K562 treated with DMSO at 1 percent for 48 hours (cell line): ENCODE data around the gene NRDC. TPM values are rescaled to one million over a fixed set of nuclear protein-coding genes. Genes with fewer than 3 reads are reported as not detected.

Experiments
- total RNA-seq: library from RNA; unstranded; fragments of 300-600 nt; gene quantifications from 2 replicates; pipeline ENCODE4 v1.2.3, GENCODE V29; 2022; ENCODE audit warnings: low replicate concordance; ENCODE audit errors: extremely low read depth

NRDC gene
- not detected in 2 replicates for total RNA-seq

GRCh38 chr1:51878616-51879336 lies at the start of gene NRDC:
TSS of gene NRDC (minus strand) at chr1:51878727. CDS start at chr1:51878615, 112 bp downstream.

Other genes starting within 250 kb of the NRDC start
- not detected in 2 replicates for gene RAB3B, start 112.0 kb upstream of the NRDC start, total RNA-seq
- gene KTI12, start 155.1 kb upstream of the NRDC start, total RNA-seq: not detected in 2 replicates
- not detected in 2 replicates for gene TXNDC12, start 176.5 kb upstream of the NRDC start, total RNA-seq
- not detected in 2 replicates for gene BTF3L4, start 177.6 kb upstream of the NRDC start, total RNA-seq